ENCODE measurements around the gene SLC25A47. TPM values are rescaled to one million over a fixed set of nuclear protein-coding genes. Genes with fewer than 3 reads are reported as not detected.

The SLC25A47 gene
- total and polyA plus RNA-seq, 3 donors from 2014 or later: 0.37 to 0.87 (median 0.78) TPM

- Histone ChIP-seq H3K4me3 (peak overlapping the region in 1 of 2 donors; percentile 17), H3K9me3 (no peaks in the 10 kb centered on the region), H3K36me3 (ENCODE audit: low read depth, missing control alignments) (no peaks in the 10 kb centered on the region), H3K4me1 (peaks cover 74% of the 10 kb centered on the region), H3K27me3 (no peaks in the 10 kb centered on the region), H3K27ac (peak overlapping the region; percentile 68 to 83)
- 77 to 81% methylated on average over 9 to 29 of the region's 42 CpGs for WGBS, 2 donors
- intact Hi-C loops (cut with DNase I; ENCODE audit: low total_unique reads): no loop called here
- DNase-seq: peak; percentile 17
- TF ChIP-seq CTCF (IDR thresholded peaks at IDR 0.05) (no peak), POLR2A (IDR thresholded peaks at IDR 0.05) (no peak)
Observed at GRCh38 chr14:100292776-100293461, 30.2 kb upstream of the SLC25A47 start.

DNA sequence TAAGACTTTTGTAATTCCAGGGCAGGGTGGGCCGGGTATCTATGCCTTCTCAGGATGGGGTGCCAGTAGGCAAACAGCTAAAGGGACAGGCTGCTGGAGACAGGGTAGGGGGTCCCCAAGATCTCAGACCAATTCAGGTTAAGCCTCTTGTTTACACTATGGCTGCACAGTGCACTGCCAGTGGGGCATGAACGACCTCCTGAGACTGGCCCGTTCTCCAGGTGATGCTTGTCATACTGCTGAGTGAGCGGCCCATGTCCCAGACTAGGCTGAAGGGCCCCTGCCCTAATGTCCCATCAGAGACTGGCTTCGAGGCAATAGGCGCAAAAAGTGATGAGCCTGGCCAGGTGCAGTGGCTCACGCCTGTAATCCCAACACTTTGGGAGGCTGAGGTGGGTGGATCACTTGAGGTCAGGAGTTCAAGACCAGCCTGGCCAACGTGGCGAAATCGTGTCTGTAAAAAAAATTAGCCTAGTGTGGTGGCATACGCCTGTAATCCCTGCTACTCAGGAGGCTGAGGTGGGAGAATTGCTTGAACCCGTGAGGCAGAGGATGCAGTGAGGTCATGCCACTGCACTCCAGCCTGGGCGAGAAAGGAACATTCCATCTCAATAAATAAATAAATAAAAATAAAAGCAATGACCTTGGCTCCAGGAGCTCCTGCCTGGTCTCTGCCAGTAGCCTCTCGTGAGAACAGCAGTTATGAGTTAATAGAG, 29.5 kb upstream of the SLC25A47 start:
- intact Hi-C loops (cut with DNase I; ENCODE audit: low total_unique reads): no loop called here
- H3K4me3 ChIP-seq: no peak overlapping the region
- 63 to 71% methylated on average over 10 to 14 of the region's 14 CpGs for WGBS, 2 donors
- H3K4me1 ChIP-seq: peaks cover 78% of the 10 kb centered on the region
- H3K27me3 ChIP-seq: no peaks in the 10 kb centered on the region
- peak overlapping the region; percentile 68 to 83 for H3K27ac ChIP-seq
- no peak for DNase-seq
- no peaks in the 10 kb centered on the region for H3K9me3 ChIP-seq
- TF ChIP-seq POLR2A (IDR thresholded peaks at IDR 0.05) (no peak), CTCF (IDR thresholded peaks at IDR 0.05) (no peak)
- H3K36me3 ChIP-seq (ENCODE audit: low read depth, missing control alignments): no peaks in the 10 kb centered on the region

- intact Hi-C loops (cut with DNase I; ENCODE audit: low total_unique reads): no loop called here
- 42 to 64% methylated on average over 10 to 12 of the region's 12 CpGs for WGBS, 2 donors
- Histone ChIP-seq H3K36me3 (ENCODE audit: low read depth, missing control alignments) (no peaks in the 10 kb centered on the region), H3K27me3 (no peaks in the 10 kb centered on the region), H3K9me3 (no peaks in the 10 kb centered on the region), H3K4me3 (no peak overlapping the region), H3K27ac (peak overlapping the region; percentile 68 to 83), H3K4me1 (peaks cover 71% of the 10 kb centered on the region)
- peak; percentile 87 for DNase-seq
- TF ChIP-seq CTCF (IDR thresholded peaks at IDR 0.05): no peak
- no peak for TF ChIP-seq POLR2A (IDR thresholded peaks at IDR 0.05)
Observed at GRCh38 chr14:100294213-100294962, 28.8 kb upstream of the SLC25A47 start.

- DNase-seq: no peak
- intact Hi-C loops (cut with DNase I; ENCODE audit: low total_unique reads): no loop called here
- TF ChIP-seq POLR2A (IDR thresholded peaks at IDR 0.05): no peak
- TF ChIP-seq CTCF (IDR thresholded peaks at IDR 0.05): no peak
- Histone ChIP-seq H3K27ac (peak overlapping the region; percentile 68 to 83), H3K4me1 (peaks cover 65% of the 10 kb centered on the region), H3K36me3 (ENCODE audit: low read depth, missing control alignments) (no peaks in the 10 kb centered on the region), H3K9me3 (no peaks in the 10 kb centered on the region), H3K4me3 (no peak overlapping the region), H3K27me3 (no peaks in the 10 kb centered on the region)
- 81 to 86% methylated on average over 2 of the region's 2 CpGs for WGBS, 2 donors
Observed at GRCh38 chr14:100294963-100295330, 28.2 kb upstream of the SLC25A47 start.
